HCT116 (cell line): ENCODE measurements around the gene AKR1C4. TPM values are rescaled to one million over a fixed set of nuclear protein-coding genes. Genes with fewer than 3 reads are reported as not detected.
"Not testable (repeated sequence)": the region's sequence is repeated elsewhere in the genome, so short reads cannot be mapped to it uniquely, and the experiment has no call there.

Experiments
- ATAC-seq: fragments of 200-7000 bp; cut with Tn5 transposase; 2 replicates; pipeline ENCODE4 v1.9.1; 2020; ENCODE audit warnings: mild to moderate bottlenecking, moderate library complexity
- BruUV-seq: library from RNA; stranded (reverse); fragments of 400-500 nt; replicated peaks from 2 replicates; lab custom pipeline; 2021; lab: Mats Ljungman, UMichigan
- CTCF ChIA-PET: fragments of 300-600 bp; sonication (Branson Sonifier 250); formaldehyde crosslinking; loops from one replicate; lab custom pipeline; 2021; ENCODE audit warnings: antibody characterized with exemption; lab: Charles Lee
- POLR2A ChIA-PET: fragments of 300-600, 350-600 bp; sonication (Branson Sonifier 250); formaldehyde crosslinking; loops from one replicate; lab custom pipeline; 2021; ENCODE audit warnings: antibody characterized with exemption; lab: Charles Lee
- RAD21 ChIA-PET, 2 experiments: fragments of 300-600 bp; sonication (Branson Sonifier 250); formaldehyde crosslinking; loops; one replicate each; lab custom pipeline; 2023; ENCODE audit warnings: low total read pairs in 2 of 2; ENCODE audit not compliant: uncharacterized antibody in 2 of 2, unreplicated experiment in 2 of 2, low non-redundant PET in 1 of 2; lab: Charles Lee
- DNase-seq: peaks from one replicate; pipeline ENCODE4 v3.0.0-alpha.2; 2010; ENCODE audit warnings: low read depth, low spot score
- H2AFZ ChIP-seq: fragments of 200-600 bp; shearing (Covaris generic), sonication (generic); 2 replicates; pipeline ENCODE4 v1.6.1; 2017; ENCODE audit warnings: low read depth, mixed run types, mixed read lengths, antibody characterized with exemption, low read length; ENCODE audit not compliant: poor library complexity, severe bottlenecking
- H3K27ac ChIP-seq: 2 replicates; pipeline ENCODE4 v1.5.1; 2012; ENCODE audit warnings: low read depth, low read length
- H3K27me3 ChIP-seq: fragments of 200-600 bp; sonication (generic); 2 replicates; pipeline ENCODE4 v1.6.1; 2016; ENCODE audit warnings: mixed run types, low read length, mixed read lengths; ENCODE audit not compliant: insufficient read depth
- H3K36me3 ChIP-seq, 2 experiments: fragments of 200-500 bp in 1 of 2; fragments of 200-600 bp in 1 of 2; sonication (Bioruptor generic) in 1 of 2; sonication (generic) in 1 of 2; 2 replicates each; pipeline versions ENCODE4 v1.5.1 to v1.6.1; 2014 to 2016; ENCODE audit warnings: low read length in 2 of 2, inconsistent platforms in 1 of 2, mixed read lengths in 1 of 2, mixed run types in 1 of 2; ENCODE audit not compliant: insufficient read depth in 2 of 2, control insufficient read depth in 1 of 2
- H3K4me1 ChIP-seq, 2 experiments: fragments of 200-600 bp in 1 of 2; sonication (generic) in 1 of 2; 2 replicates each; pipeline versions ENCODE4 v1.5.1 to v1.6.1; 2012 to 2017; ENCODE audit warnings: low read length in 2 of 2, inconsistent platforms in 1 of 2, mild to moderate bottlenecking in 1 of 2, mixed read lengths in 1 of 2, mixed run types in 1 of 2, moderate library complexity in 1 of 2; ENCODE audit not compliant: insufficient read depth in 2 of 2, control insufficient read depth in 1 of 2
- H3K4me2 ChIP-seq: fragments of 200-600 bp; sonication (generic); 2 replicates; pipeline ENCODE4 v1.6.1; 2017; ENCODE audit warnings: mixed run types, low read length, mixed read lengths
- H3K4me3 ChIP-seq, 2 experiments: fragments of 200-600 bp in 1 of 2; sonication (generic) in 1 of 2; replicated peaks in 1 of 2; 2 replicates each; pipeline ENCODE4 v1.5.1; 2011 to 2016; ENCODE audit warnings: low read length in 2 of 2, control low read depth in 1 of 2, low read depth in 1 of 2, mild to moderate bottlenecking in 1 of 2, mixed read lengths in 1 of 2, mixed run types in 1 of 2
- H3K79me2 ChIP-seq: fragments of 200-600 bp; sonication (generic); 2 replicates; pipeline ENCODE4 v1.6.1; 2017; ENCODE audit warnings: mild to moderate bottlenecking, mixed run types, low read length, moderate library complexity, mixed read lengths; ENCODE audit not compliant: insufficient read depth
- H3K9ac ChIP-seq: fragments of 200-600 bp; sonication (generic); 2 replicates; pipeline ENCODE4 v1.6.1; 2016; ENCODE audit warnings: low read length, mixed read lengths
- H3K9me2 ChIP-seq: fragments of 200-600 bp; sonication (generic), shearing (Covaris generic); 2 replicates; pipeline ENCODE4 v1.6.1; 2017; ENCODE audit warnings: mixed run types, mild to moderate bottlenecking, moderate library complexity; ENCODE audit not compliant: insufficient read depth
- H3K9me3 ChIP-seq, 2 experiments: fragments of 200-500 bp in 1 of 2; fragments of 200-600 bp in 1 of 2; sonication (Bioruptor generic) in 1 of 2; sonication (generic) in 1 of 2; 2 replicates each; pipeline ENCODE4 v1.6.1; 2014 to 2017; ENCODE audit warnings: low read length in 2 of 2, mixed read lengths in 2 of 2, inconsistent platforms in 1 of 2, low read depth in 1 of 2, mild to moderate bottlenecking in 1 of 2, mixed run types in 1 of 2, moderate library complexity in 1 of 2; ENCODE audit not compliant: control insufficient read depth in 1 of 2, insufficient read depth in 1 of 2
- H4K20me1 ChIP-seq: fragments of 200-600 bp; sonication (generic), shearing (Covaris generic); 2 replicates; pipeline ENCODE4 v1.6.1; 2017; ENCODE audit warnings: mixed run types, mild to moderate bottlenecking, moderate library complexity; ENCODE audit not compliant: insufficient read depth
- ATF3 ChIP-seq: IDR thresholded peaks from 2 replicates; pipeline ENCODE4 v1.6.1; 2012
- CBX3 ChIP-seq: IDR thresholded peaks from 2 replicates; pipeline ENCODE4 v1.6.1; 2012; ENCODE audit warnings: low read depth
- CTCF ChIP-seq, 3 experiments: fragments of 200-600 bp in 1 of 3; sonication (generic) in 1 of 3; IDR thresholded peaks in 2 of 3; conservative IDR thresholded peaks in 1 of 3; 2 replicates each; pipeline ENCODE4 v1.5.1; 2012 to 2017; ENCODE audit warnings: low read depth in 2 of 3, low read length in 2 of 3, antibody characterized with exemption in 1 of 3, borderline replicate concordance in 1 of 3, control low read depth in 1 of 3, mild to moderate bottlenecking in 1 of 3, mixed read lengths in 1 of 3, mixed run types in 1 of 3, moderate library complexity in 1 of 3; ENCODE audit not compliant: insufficient read depth in 1 of 3
- FOSL1 ChIP-seq: IDR thresholded peaks from 2 replicates; pipeline ENCODE4 v1.6.1; 2012; ENCODE audit warnings: low read depth
- MAX ChIP-seq: IDR thresholded peaks from 2 replicates; pipeline ENCODE4 v1.6.1; 2012
- POLR2A ChIP-seq: IDR thresholded peaks from 2 replicates; pipeline ENCODE4 v1.7.0; 2011; ENCODE audit warnings: borderline replicate concordance; ENCODE audit not compliant: insufficient read depth, insufficient read length; ENCODE audit errors: extremely low read depth
- RAD21 ChIP-seq: IDR thresholded peaks from 2 replicates; pipeline ENCODE4 v1.6.1; 2012; ENCODE audit warnings: low read depth, mild to moderate bottlenecking
- TCF7L2 ChIP-seq: IDR thresholded peaks from 2 replicates; pipeline ENCODE4 v1.7.0; 2011; ENCODE audit warnings: borderline replicate concordance, inconsistent platforms; ENCODE audit not compliant: insufficient read depth, insufficient read length; ENCODE audit errors: extremely low read depth
- ZNF274 ChIP-seq: fragments of 200-500 bp; sonication (Bioruptor generic); IDR thresholded peaks from 2 replicates; pipeline ENCODE4 v1.6.1; 2014; ENCODE audit warnings: mild to moderate bottlenecking, low read depth, low read length, inconsistent platforms
- intact Hi-C: fragments of 100-400 bp; cut with micrococcal nuclease; formaldehyde crosslinking; loops from 2 replicates; pipeline ENCODE4 v1.10.0; 2022
- total RNA-seq: library from RNA; stranded (reverse); gene quantifications from one replicate; pipeline ENCODE4 v1.2.1, GENCODE V29; 2021; ENCODE audit not compliant: unreplicated experiment

AKR1C4 gene
- total RNA-seq, 1 experiment from 2014 or later = not detected

GRCh38 chr10:5206799-5207198 lies 10.2 kb downstream of the AKR1C4 start (continued):
- TF ChIP-seq ZNF274 (no peak), MAX (no peak), TCF7L2 (no peak), ATF3 (no peak), POLR2A (no peak), FOSL1 (no peak), CBX3 (no peak), RAD21 (no peak)
- TF ChIP-seq, all 23 proteins: peak for 0

DNA sequence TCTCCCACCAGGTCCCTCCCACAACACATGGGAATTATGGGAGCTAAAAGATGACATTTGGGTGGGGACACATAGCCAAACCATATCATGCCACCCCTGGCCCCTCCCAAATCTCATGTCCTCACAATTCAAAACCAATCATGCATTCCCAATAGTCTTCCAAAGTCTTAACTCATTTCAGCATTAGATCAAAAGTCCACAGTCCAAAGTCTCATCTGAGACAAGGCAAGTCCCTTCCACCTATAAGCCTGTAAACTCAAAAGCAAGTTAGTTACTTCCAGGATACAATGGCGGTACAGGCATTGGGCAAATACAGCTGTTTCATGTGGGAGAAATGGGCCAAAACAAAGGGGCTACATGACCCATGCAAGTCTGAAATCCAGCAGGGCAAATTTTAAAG lies 13.1 kb downstream of the AKR1C4 start:
- H3K27me3 ChIP-seq, RAD21 ChIA-PET: not testable (repeated sequence)

DNA sequence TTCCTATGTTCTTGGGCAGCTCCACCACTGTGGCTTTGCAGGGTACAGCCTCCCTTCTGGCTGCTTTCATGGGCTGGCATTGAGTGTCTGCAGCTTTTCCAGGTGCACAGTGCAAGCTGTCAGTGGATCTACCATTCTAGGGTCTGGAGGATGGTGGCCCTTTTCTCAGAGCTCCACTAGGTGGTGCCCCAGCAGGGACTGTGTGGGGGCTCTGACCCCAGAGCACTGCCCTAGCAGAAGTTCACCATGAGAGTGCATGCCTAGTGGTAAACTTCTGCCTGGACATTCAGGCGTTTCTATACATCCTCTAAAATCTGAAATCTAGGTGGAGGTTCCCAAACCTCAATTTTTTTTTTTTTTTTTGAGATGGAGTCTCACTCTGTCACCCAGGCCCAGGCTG lies 13.6 kb downstream of the AKR1C4 start:
- H3K9ac ChIP-seq = not testable (repeated sequence)
- peak in 2 of 3 experiments; percentile 33 to 39; a peak in 3 of 6 replicates for TF ChIP-seq CTCF (IDR thresholded peaks at IDR 0.05 in 2 of 3, conservative IDR thresholded peaks at IDR 0.05 in 1 of 3; ENCODE audit: borderline replicate concordance in 1 of 3, insufficient read depth in 1 of 3, low read depth in 2 of 3, low read length in 2 of 3)
- TF ChIP-seq, all 23 proteins: peak for 1; not testable (repeated sequence) for 22
- H3K36me3 ChIP-seq, RAD21 ChIA-PET, H3K27me3 ChIP-seq, H2AFZ ChIP-seq, CTCF ChIA-PET, H3K4me2 ChIP-seq, DNase-seq, H3K9me3 ChIP-seq, H3K27ac ChIP-seq, H3K79me2 ChIP-seq, H3K4me3 ChIP-seq, H3K9me2 ChIP-seq, H4K20me1 ChIP-seq, intact Hi-C loops, POLR2A ChIA-PET, H3K4me1 ChIP-seq, BruUV-seq: not testable (repeated sequence)
- peak; percentile 64 for ATAC-seq

More for the DNA sequence above, 13.1 kb downstream of the AKR1C4 start:
- H2AFZ ChIP-seq, CTCF ChIA-PET, POLR2A ChIA-PET, H3K9me2 ChIP-seq, H3K9ac ChIP-seq, H3K36me3 ChIP-seq, H4K20me1 ChIP-seq, H3K79me2 ChIP-seq, H3K4me1 ChIP-seq, DNase-seq, ATAC-seq, BruUV-seq, H3K9me3 ChIP-seq, intact Hi-C loops, H3K4me2 ChIP-seq, H3K4me3 ChIP-seq, H3K27ac ChIP-seq: not testable (repeated sequence)
